Activated naive CD8-positive, alpha-beta T cell treated with anti-CD3 and anti-CD28 coated beads, Interleukin-2, amount 50 U/mL, for 16 hours (primary cell): ENCODE data around the gene TDO2.
A peak's percentile ranks its signal among the peaks of the same experiment; 100 is the strongest.

Source experiments
- DNase-seq: peaks from one replicate; pipeline ENCODE4 v3.0.0-alpha.2; 2020; ENCODE audit warnings: low read depth, low spot score

Gene TDO2

DNA sequence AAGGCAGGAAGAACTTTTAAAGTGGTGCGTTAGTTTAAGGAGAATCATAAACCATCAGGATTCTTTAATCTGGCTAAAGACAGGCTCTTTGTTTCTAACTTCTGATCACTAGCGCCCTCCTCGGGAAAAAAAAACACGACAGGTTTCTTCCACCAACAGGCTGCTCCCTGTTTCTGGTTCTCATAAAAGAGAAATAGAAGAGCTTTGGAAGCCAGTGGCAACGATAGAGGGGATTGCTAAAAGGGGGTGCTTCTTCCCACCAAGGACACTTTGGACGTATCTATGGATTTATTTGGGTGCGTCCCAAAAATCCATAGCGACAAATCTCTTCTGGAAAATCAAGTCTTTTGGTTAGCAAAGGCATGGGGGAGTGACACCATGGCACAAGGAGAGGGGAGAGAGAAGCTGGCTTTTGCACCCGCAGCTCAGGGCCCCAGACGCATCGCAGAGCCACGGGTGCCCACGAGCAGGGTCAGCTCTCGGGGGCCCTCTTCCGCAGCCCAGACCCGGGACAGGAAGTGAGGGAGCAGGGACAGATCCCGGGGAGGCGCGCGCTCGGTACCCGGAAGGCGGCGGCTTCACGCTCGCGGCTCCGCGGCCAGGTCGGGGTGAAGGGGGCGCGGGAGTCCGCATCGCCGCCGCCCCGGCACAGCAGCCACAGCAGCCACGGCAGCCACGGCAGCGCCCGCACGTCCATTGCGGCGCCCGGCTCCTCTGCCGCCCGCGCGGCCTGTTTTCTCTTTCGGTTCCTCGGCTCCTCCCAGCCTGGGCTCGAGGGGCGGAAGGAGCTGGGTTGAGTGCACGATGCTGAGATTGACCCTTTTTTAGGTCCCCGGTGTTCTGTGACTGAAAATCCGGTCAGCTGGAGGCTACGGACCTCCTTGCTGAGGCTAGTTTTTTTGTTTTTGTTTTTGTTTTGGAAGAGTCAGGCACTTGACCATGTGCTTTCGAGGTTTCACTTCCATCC, 49.9 kb downstream of the TDO2 start, which contains the start of gene CTSO:
CTSO (minus strand) TSS at position 716 of the 967 bp plus-strand sequence; CDS start at position 697, 19 bp downstream.
- DNase-seq = peak; percentile 49

DNA sequence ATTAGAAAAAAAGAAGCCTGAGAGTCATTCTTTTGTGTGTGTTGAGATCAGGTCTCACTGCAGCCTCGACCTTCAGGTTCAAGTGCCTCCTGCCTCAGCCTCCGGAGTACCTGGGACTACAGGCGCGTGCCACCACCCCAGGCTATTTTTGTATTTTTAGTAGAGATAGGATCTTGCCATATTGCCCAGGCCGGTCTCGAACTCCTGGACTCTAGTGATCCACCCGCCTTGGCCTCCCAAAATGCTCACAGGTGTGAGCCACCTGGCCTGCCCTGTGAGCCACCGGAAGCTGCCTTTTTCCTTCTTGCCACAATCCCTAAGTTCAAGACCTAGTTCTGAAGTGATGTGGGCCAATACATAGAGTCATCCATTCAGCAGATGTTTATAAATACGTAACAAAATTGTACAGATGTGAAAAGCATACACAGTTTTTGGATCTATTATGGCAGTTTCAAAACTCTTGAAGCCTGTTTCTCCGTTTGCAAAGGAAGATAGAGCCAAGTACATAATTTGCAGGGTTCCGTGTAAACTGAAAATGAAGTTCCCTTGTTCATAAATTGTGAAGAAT, 50.7 kb downstream of the TDO2 start:
- DNase-seq = no peak

DNA sequence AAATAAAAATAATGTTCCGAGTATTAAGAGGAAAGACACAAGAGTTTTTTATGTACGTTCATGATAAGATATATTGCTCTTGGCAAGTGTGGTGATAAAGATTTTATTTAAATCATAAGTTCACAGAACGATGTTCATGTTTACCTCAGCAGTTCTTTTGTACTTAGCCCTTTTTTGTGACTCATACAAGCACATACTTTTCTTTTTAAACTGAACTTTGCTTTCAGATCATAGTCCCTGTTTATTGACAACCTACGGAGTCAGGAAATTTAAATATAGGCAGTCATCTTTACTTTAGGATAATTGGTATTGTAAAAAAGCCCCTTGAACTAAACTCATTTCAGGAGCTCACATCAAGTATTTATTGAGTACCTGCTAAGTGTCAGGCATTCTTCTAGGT, 51.4 kb downstream of the TDO2 start:
- DNase-seq = no peak

DNA sequence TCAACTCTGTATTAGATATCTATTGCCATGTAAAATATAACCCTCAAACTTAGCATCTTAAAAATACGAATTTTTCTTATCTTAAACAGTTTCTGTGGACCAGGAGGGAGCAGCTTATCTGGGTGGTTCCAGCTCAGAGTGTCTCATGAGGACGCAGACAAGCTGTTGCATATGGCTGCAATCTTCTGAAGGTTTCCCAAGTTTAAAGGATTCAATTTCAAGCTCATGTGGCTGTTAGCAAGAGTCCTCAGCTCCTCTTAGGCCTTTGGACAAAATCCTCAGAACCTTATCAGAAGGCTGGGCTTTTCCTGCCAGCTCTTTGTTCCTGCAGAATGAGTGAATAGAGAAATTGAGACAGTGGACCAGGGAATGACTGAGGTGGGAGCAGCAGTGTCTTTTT, 53.0 kb downstream of the TDO2 start:
- no peak for DNase-seq

DNA sequence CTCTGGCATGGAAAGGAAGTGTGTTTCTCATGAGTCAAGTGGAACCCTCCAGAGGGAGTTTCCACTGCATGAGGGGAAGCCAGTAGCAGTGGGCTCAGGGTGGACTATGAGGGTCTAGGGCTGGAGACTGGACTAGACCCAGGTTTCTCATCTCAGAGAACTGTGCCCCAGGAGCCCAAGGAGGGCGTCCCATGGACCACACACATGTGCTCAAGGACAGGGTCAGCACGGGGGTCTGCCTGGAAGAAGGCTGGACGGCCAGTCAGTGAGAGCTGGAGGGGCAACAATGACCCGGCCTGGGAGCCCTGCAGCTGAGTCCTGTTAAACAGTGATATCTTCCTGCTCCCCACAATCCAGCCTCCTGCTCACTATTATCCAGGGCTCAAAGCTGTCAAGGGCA, 55.9 kb downstream of the TDO2 start:
- no peak for DNase-seq

DNA sequence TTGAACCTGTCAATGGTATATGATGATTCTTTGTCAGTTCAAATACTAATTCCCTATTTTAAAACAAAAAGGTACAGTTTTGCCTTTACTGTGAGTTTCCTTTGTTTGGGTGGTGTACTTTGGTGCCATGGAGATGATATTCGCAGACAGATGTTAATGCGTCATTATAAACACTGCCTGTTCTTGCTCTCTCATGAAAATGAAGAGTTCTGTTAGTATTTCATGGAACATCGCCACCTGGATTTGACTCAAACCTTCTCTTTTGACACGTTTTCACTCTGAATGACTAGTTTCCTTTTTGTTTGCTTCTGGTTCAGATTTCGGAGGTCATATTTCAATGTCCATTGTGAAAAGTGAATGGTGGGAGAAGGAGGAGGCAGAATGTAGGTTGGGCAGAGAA, 57.0 kb downstream of the TDO2 start:
- DNase-seq = no peak

DNA sequence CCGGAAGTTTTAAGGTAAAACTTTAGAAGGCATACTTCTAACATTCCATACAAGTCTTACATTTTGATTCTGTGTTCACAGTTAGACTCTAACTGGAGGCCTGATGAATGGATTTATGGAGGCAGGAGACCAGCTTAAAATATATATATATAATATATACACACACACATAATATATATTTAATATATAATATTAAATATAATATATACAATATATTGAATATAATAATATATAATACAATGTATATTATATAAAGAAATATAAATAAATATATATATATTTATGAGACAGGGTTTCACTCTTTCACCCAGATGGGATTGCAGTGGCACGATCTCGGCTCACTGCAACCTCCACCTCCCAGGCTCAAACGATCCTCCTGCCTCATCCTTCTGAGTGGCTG, 58.1 kb downstream of the TDO2 start:
- DNase-seq = no peak

DNA sequence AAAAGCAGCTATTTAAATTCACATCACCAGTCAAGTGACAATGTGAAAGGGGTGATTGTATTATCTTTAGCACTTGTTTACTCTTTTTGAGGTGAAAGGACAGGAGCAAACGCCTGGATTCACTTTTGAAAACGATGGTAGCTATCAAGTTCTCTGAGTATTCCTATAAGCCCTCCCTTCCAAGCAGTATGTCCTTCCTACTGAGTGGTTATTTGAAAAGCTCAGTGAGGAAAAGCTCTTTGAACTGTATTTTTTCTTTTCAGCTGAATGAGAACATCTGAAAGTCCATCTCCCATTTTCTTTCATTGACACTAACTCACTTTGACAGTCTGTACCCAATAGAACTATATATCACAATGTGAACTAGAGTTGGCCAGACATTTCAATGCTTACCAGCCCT, 59.3 kb downstream of the TDO2 start:
- no peak for DNase-seq

DNA sequence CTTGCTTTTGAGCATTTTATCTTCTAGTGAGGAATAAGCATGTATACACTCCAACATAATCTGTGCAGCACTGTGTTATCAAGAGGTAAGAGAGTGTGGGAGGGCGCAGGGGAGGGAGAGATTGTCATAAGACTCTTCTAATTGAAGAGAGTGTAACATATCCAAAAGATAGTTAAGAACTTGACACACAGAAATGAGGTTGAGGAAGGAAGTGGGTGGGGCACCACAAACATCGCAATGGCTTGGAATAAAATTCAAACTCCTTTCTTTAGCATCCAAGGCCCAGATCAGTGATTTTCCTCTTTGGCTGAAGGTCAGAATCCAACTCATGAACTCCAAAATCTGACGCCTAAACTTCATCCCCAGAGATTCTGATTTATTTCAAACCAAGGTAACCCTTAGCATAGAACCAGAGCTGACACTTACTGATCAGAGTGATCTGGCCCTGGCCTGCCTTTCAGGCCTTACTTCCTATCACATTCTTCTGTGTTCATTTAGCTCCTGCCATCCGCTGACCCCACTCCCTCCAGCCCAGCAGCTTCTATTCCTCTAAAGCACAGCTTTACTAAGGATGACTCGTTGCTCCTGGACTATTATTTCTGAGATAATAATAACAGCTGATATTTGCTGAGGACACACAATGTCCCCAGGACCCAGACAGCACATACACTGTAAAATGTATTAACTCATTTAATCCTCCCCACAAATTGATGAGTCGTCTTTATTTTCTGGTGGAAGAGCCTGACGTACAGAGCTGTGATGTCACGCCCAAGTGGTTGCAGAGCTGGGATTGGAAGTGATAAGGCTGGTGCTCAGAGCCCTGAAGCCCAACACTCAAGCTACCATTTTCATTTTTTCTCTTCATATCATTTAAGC, 60.8 kb downstream of the TDO2 start:
- no peak for DNase-seq

DNA sequence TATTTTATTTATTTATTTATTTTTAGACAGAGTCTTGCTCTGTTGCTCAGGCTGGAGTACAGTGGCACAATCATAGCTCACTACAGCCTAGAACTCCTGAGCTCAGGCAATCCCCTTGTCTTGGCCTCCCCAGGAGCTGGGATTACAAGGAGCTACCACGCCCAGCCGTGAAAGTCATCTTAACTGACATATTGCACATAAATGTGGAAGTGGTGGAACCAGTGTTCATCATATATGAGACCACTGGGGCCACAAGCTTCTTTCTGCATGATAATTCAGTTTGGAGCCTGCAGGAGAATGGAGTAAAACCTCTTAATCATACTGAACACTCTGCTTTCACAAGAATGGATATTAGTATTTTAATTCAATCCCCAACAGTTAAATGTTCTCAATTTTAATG, 62.7 kb downstream of the TDO2 start:
- no peak for DNase-seq

DNA sequence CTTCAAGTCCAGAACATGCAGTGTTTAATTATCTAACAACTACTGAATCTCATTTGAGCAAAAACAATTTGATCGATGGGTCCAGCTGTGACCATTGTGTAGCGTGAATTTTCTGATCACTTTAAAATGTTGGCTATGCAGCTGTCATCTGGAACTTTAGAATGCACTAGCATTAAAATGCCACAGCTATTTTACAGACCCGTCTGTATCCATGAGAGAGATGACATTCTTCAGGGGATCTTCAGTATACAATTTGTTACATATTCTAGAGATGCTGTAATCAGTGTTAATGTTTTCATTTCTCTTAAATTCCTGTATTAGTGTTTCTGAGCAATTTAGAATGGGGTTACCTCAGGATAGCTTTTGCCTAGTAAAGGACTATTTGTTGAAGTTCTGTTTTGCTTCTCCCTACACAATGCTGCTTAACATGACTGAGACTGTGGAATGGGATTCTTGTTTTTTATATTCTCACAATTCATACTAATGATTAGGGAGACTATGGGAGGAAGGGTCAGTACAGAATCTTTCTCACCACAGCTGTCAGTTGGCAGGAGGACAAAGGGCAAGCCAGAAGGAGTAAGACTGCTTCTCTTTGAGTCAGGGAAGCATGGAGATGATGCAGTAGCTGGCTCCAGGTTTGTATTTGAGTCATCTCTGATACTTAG, 63.4 kb downstream of the TDO2 start:
- no peak for DNase-seq
